Fibroblast of mammary gland (primary cell): ENCODE results near the gene ZDHHC11B.
"Not testable (repeated sequence)": the region's sequence is repeated elsewhere in the genome, so short reads cannot be mapped to it uniquely, and the experiment has no call there.

ENCODE experiments used
- DNase-seq: peaks from one replicate; pipeline ENCODE4 v3.0.0-alpha.2; 2010; ENCODE audit warnings: low read depth
- H3K4me3 ChIP-seq: 2 replicates; pipeline ENCODE4 v1.5.1; 2011; ENCODE audit warnings: low read depth, mild to moderate bottlenecking, low read length, moderate library complexity; ENCODE audit not compliant: control insufficient read depth
- TF ChIP-seq, protein P1 (sequence below): conservative IDR thresholded peaks from 2 replicates; pipeline ENCODE4 v1.5.1; 2011; ENCODE audit warnings: low read depth, low read length, inconsistent platforms; ENCODE audit not compliant: control insufficient read depth, insufficient read depth

Gene ZDHHC11B

DNA sequence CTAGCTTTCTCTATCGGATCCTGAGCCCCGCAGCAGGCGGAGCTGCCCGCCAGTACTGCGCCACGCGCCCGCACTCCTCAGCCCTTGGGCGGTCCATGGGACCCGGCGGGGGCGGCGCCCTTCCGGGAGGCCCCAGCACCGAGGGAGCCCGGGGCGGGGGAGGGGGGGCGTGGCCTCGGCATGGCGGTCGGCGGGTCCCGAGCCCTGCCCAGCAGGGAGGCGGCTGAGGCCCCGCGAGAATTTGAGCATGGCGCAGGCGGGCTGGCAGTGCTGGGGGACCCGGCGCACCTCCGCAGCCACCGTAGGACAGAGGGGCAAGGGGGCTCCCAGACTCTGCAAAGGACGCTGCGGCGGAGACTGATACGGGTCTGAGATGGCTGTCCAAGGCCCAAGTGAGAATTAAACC is 6.8 kb downstream of the ZDHHC11B start:
- TF ChIP-seq, protein P1, sequence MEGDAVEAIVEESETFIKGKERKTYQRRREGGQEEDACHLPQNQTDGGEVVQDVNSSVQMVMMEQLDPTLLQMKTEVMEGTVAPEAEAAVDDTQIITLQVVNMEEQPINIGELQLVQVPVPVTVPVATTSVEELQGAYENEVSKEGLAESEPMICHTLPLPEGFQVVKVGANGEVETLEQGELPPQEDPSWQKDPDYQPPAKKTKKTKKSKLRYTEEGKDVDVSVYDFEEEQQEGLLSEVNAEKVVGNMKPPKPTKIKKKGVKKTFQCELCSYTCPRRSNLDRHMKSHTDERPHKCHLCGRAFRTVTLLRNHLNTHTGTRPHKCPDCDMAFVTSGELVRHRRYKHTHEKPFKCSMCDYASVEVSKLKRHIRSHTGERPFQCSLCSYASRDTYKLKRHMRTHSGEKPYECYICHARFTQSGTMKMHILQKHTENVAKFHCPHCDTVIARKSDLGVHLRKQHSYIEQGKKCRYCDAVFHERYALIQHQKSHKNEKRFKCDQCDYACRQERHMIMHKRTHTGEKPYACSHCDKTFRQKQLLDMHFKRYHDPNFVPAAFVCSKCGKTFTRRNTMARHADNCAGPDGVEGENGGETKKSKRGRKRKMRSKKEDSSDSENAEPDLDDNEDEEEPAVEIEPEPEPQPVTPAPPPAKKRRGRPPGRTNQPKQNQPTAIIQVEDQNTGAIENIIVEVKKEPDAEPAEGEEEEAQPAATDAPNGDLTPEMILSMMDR, result no peak
- no peak for DNase-seq
- H3K4me3 ChIP-seq, result no peak overlapping the region

DNA sequence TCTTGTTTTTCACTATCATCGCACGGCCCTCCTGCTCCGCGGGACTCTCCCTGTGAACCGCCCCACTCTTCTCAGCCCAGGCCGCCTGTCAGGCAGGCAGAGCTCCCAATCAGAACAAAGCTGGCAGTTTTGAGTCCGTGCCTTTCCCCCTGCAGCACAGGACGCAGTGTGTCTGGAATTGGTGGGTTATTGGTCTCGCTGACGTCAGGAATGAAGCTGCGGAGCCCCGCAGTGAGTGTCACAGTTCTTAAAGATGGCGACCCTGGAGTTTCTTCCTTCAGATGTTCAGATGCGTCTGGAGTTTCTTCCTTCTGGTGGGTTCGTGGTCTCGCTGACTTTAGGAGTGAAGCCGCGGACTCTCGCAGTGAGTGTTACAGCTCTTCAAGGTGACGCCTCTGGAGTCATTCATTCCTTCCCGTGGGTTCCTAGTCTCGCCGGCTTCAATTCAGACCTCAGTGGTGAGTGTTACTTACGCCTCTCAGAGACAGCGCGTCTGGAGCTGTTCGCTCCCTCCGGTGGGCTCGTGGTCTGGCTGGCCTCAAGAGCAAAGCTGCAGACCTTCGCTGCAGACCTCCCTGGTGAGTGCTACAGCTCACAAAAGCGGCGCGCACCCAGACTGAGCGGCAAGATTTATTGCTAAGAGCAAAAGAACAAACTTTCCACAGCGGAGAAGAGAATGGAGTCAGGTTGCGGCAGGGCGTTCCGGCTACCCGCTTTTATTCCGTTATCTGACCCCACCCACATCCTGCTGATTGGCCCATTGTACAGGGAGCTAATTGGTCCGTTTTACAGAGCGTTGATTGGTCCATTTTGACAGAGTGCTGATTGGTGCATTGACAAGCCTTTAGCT is 7.4 kb downstream of the ZDHHC11B start:
- peak overlapping the region; percentile 20 for H3K4me3 ChIP-seq
- peak; percentile 48 for DNase-seq
- TF ChIP-seq, protein P1, result no peak

DNA sequence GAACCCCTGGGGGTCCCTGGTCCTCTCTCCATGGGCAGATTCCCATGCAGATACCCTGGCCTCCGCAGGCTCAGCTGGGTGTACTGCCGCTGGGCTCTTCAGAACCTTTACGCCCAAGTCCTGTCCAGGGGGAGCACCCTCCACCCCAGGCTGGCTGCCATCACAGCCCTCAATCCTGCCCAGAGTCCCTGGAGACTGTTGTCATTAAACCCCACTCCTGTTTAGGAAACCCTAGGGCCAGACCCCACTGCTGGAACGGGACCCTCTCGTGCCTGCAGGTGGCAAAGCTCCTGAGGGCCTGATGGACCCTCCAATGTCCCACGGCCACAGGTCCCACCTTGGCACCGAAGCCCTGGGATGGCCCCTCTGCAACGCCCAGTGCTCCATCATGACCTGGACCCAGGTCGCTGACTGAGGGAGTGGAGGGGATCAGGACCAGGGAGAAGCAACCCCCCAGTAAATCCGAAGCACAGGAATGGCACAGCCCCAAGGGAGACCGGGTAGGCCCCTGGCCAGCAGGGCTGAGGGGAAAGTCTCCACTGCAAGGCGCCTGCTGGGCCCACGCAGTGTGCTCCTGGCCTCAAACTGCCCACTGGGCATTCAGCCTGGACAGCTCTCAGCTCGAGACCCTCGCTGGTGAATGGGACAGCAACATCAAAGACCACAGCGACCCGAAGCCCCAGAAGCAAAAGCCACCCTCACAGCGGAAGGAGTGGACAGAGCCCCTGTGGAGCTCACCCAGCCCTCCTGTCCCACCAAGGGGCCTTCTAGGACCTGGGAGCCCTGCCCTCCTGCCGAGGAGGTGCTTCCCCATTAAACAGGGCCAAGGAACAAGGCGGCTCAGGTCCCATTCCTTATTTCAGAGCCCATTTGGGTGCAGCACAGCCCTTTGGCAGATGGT is 8.3 kb downstream of the ZDHHC11B start:
- no peak overlapping the region for H3K4me3 ChIP-seq
- TF ChIP-seq, protein P1, result no peak
- no peak for DNase-seq

DNA sequence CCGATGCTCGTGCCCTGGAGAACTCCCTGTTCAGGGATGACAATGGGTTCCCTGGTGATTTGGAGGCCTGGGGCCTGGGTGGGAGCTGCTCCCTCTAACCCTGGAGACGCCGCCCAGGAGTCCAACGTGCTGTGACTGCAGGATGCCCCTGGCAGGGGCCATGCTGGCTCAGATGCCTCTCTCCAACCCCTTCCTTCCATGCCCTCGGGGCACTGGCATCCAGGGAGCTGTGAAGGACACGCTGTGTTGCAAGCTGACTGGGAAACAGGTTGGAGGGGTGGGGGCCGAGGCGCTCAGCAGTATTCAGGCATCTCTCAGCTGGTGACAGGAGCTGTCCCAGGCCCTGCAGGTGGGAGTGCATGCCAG is 9.0 kb downstream of the ZDHHC11B start:
- not testable (repeated sequence) for DNase-seq, H3K4me3 ChIP-seq

DNA sequence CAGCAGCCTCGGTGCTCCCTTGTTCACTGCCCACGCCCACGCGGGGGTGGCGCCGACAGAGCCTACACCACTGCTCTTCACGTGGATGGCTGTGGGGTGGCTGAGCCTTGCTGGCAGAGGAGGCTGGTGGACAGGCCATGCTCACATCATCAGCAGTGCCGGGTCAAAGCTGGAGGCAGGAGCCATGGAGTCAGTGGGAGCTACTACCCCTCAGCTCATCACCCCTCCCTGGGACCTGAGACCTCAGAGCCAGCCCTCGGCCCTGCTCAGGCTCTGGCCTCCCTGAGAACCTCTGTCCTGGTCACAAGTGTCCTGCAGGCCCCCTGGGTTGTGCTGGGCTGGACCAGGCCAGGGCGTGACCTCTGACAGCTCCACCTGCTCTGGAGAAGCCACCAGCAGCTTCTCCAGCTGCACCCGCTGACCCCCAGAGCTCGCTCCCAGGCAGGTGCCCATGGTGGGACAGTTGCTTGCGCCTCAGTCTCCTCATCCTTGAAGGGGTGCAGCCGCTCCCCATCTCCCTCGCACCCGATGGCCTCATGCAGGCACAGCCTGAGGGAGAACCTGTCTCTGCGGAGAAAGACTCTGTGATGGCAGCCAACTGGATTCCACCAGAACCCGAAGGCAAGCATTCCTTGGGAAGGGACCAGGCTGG is 9.5 kb downstream of the ZDHHC11B start:
- not testable (repeated sequence) for DNase-seq

GRCh38 chr5:774304-774703 is 10.2 kb downstream of the ZDHHC11B start:
- DNase-seq, H3K4me3 ChIP-seq: not testable (repeated sequence)

More for the DNA sequence above, 9.5 kb downstream of the ZDHHC11B start:
- H3K4me3 ChIP-seq, result not testable (repeated sequence)

DNA sequence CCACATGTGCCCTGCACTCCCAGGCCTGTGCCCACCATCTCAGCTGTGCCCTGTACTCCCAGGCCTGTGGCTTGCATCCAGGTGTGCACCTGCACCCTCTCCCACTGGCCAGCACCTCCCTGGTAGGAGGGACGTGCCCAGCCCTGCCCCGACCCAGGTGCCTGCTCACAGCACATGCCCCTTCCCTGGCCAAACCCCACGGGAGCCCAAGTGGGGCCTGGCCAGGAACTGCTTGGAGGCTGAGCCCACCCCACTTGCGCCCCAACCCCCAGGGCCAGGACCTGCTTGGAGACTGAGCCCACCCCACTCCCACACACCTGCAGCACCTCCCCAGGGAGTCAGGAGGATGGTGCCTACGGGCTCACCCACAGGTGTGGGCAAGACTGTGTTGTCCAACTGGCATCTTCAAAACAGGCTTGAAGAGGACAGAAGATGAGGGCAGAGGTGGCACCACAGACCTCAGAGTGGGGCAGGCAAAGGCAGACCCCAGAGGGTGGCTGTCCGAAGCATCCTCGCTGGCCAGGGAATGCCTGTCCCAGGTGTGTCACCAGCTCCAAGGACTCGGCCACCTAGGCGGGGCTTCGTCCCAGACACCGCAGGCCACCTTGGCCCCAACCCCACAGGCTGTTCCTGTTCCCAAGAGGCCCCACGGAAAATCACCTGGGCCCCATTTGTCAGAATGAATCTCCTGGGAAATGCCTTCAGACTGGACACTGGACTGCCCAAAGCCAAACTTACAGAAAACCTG is 10.8 kb downstream of the ZDHHC11B start:
- H3K4me3 ChIP-seq, result no peak overlapping the region
- TF ChIP-seq, protein P1, result no peak
- no peak for DNase-seq

GRCh38 chr5:772931-773330 is 11.6 kb downstream of the ZDHHC11B start:
- not testable (repeated sequence) for DNase-seq, H3K4me3 ChIP-seq

GRCh38 chr5:772547-772890 is 12.0 kb downstream of the ZDHHC11B start:
- not testable (repeated sequence) for DNase-seq, H3K4me3 ChIP-seq

DNA sequence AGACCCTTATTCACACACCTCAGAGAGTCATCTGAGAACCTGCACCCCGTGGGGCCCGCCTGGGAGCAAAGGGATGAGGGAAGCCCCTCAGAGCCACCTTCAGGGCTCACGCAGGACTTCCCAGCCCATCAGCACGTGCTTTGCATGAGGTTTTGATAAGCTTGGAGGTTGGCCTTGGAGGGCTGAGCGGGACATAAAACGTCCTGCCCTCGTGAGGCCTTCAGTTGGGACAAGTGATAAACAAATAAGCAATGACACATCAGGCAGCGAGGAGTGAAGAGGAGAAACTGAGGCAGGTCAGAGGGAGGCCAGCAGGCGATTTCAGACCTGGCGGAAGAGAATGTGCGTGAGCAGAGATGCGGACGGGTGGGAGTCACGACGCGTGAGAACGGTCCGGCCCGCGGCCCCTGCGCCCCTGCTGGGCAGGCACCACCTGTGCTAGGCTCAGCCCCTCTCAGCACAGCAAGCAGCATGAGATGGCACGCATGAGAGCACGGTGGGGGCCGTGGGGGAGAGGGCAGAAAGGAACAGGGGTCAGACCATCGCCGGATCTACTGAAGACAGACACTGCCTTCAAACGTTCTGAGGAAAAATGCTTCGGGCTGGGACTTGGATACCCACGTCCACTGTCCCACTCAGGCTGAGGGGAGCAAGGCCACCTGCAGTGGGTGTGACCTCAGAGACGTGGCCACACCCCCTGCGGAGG is 12.5 kb downstream of the ZDHHC11B start:
- DNase-seq, result not testable (repeated sequence)

GRCh38 chr5:771087-771781 is 13.3 kb downstream of the ZDHHC11B start:
- not testable (repeated sequence) for H3K4me3 ChIP-seq, DNase-seq

More for the DNA sequence above, 12.5 kb downstream of the ZDHHC11B start:
- H3K4me3 ChIP-seq, result not testable (repeated sequence)
